Endothelial cell of umbilical vein (primary cell): ENCODE measurements around the gene SOX8. TPM values are rescaled to one million over a fixed set of nuclear protein-coding genes. Genes with fewer than 3 reads are reported as not detected.

Source experiments
- BruUV-seq: library from RNA; stranded (reverse); fragments of 400-500 nt; replicated peaks from 2 replicates; lab custom pipeline; 2021; lab: Mats Ljungman, UMichigan
- CTCF ChIA-PET: fragments of 300-600, 350-600 bp; sonication (Branson Sonifier 250); formaldehyde crosslinking; loops from one replicate; lab custom pipeline; 2021; ENCODE audit warnings: antibody characterized with exemption, inconsistent platforms; lab: Charles Lee
- POLR2A ChIA-PET: fragments of 300-600, 350-600 bp; sonication (Branson Sonifier 250); formaldehyde crosslinking; loops from one replicate; lab custom pipeline; 2021; ENCODE audit warnings: antibody characterized with exemption, inconsistent platforms; lab: Charles Lee
- DNase-seq: peaks from one replicate; pipeline ENCODE4 v3.0.0-alpha.2; 2011; ENCODE audit warnings: low read depth, low spot score
- FAIRE-seq: peaks from 2 replicates; lab custom pipeline; 2011; peaks lifted over from hg19 to GRCh38; lab: Jason Lieb, UNC
- H2AFZ ChIP-seq: 2 replicates; pipeline ENCODE4 v1.6.0; 2012; ENCODE audit warnings: low read depth, low read length, control low read depth, inconsistent platforms
- H3K27ac ChIP-seq: 2 replicates; pipeline ENCODE4 v1.5.1; 2011; ENCODE audit warnings: low read depth, mild to moderate bottlenecking, control low read depth, low read length, moderate library complexity; ENCODE audit not compliant: insufficient read depth
- H3K27me3 ChIP-seq, 2 experiments: 2 replicates each; pipeline versions ENCODE4 v1.6.0 to v1.6.1; 2011; ENCODE audit warnings: low read length in 2 of 2, mixed read lengths in 1 of 2; ENCODE audit not compliant: control insufficient read depth in 2 of 2, insufficient read depth in 2 of 2
- H3K36me3 ChIP-seq, 2 experiments: 2 replicates in 1 of 2; 3 replicates in 1 of 2; pipeline ENCODE4 v1.5.1; 2011; ENCODE audit warnings: low read length in 2 of 2, mild to moderate bottlenecking in 1 of 2, moderate library complexity in 1 of 2; ENCODE audit not compliant: control insufficient read depth in 2 of 2, insufficient read depth in 2 of 2; ENCODE audit errors: extremely low read depth in 1 of 2
- H3K4me1 ChIP-seq: 3 replicates; pipeline ENCODE4 v1.5.1; 2011; ENCODE audit warnings: mild to moderate bottlenecking, low read length; ENCODE audit not compliant: control insufficient read depth, insufficient read depth; ENCODE audit errors: extremely low read depth
- H3K4me2 ChIP-seq: 2 replicates; pipeline ENCODE4 v1.6.1; 2011; ENCODE audit warnings: low read length, control low read depth, mixed read lengths; ENCODE audit not compliant: insufficient read depth
- H3K4me3 ChIP-seq, 3 experiments: fragments of 200-600 bp in 1 of 3; sonication (generic), shearing (Covaris generic) in 1 of 3; replicated peaks in 1 of 3; 2 replicates each; pipeline ENCODE4 v1.5.1; 2011 to 2016; ENCODE audit warnings: control low read depth in 3 of 3, low read length in 3 of 3, mild to moderate bottlenecking in 2 of 3, inconsistent platforms in 1 of 3, low read depth in 1 of 3, moderate library complexity in 1 of 3; ENCODE audit not compliant: insufficient read depth in 1 of 3
- H3K79me2 ChIP-seq: 2 replicates; pipeline ENCODE4 v1.6.0; 2012; ENCODE audit warnings: low read length, inconsistent platforms; ENCODE audit not compliant: control insufficient read depth, insufficient read depth
- H3K9ac ChIP-seq: replicated peaks from 2 replicates; pipeline ENCODE3; 2011; ENCODE audit warnings: low read length, control low read depth; ENCODE audit not compliant: insufficient read depth; ENCODE audit errors: extremely low read depth
- H3K9me1 ChIP-seq: replicated peaks from 3 replicates; pipeline ENCODE4 v1.6.0; 2011; ENCODE audit warnings: mild to moderate bottlenecking, low read length; ENCODE audit not compliant: control insufficient read depth, insufficient read depth; ENCODE audit errors: extremely low read depth
- H3K9me3 ChIP-seq: replicated peaks from 2 replicates; pipeline ENCODE4 v1.5.1; 2012; ENCODE audit warnings: low read length, inconsistent platforms; ENCODE audit not compliant: control insufficient read depth, insufficient read depth
- H4K20me1 ChIP-seq: replicated peaks from 2 replicates; pipeline ENCODE3; 2011; ENCODE audit warnings: mild to moderate bottlenecking, low read length; ENCODE audit not compliant: control insufficient read depth, insufficient read depth; ENCODE audit errors: extremely low read depth
- CTCF ChIP-seq, 2 donors: IDR thresholded peaks; 1 replicate in 1 of 2; 2 replicates in 1 of 2; pipeline ENCODE4 v1.5.1; 2011; ENCODE audit warnings: low read length in 2 of 2, mild to moderate bottlenecking in 2 of 2, moderate library complexity in 2 of 2, control low read depth in 1 of 2, inconsistent platforms in 1 of 2, low read depth in 1 of 2; ENCODE audit not compliant: insufficient read depth in 1 of 2; ENCODE audit errors: extremely low read depth in 1 of 2
- EZH2 ChIP-seq: IDR thresholded peaks from 2 replicates; pipeline ENCODE4 v1.6.1; 2012; ENCODE audit warnings: borderline replicate concordance, low read depth, mild to moderate bottlenecking, moderate library complexity, low read length, inconsistent platforms; ENCODE audit not compliant: severe bottlenecking
- FOS ChIP-seq: IDR thresholded peaks from 2 replicates; pipeline ENCODE4 v1.6.1; 2011; ENCODE audit warnings: mild to moderate bottlenecking, low read length, moderate library complexity, borderline replicate concordance; ENCODE audit not compliant: insufficient read depth
- GATA2 ChIP-seq: IDR thresholded peaks from 2 replicates; pipeline ENCODE4 v1.7.0; 2011; ENCODE audit warnings: low read depth, mild to moderate bottlenecking, moderate library complexity, mixed read lengths, low read length; ENCODE audit not compliant: insufficient read length, insufficient read depth
- JUN ChIP-seq: IDR thresholded peaks from 2 replicates; pipeline ENCODE4 v1.6.1; 2011; ENCODE audit warnings: borderline replicate concordance, low read depth; ENCODE audit not compliant: insufficient read length, insufficient read depth
- MAX ChIP-seq: IDR thresholded peaks from 2 replicates; pipeline ENCODE4 v1.6.1; 2011; ENCODE audit not compliant: insufficient read depth, insufficient read length
- MYC ChIP-seq: IDR thresholded peaks from one replicate; pipeline ENCODE4 v1.6.1; 2011; ENCODE audit warnings: mild to moderate bottlenecking, low read depth, low read length
- POLR2A ChIP-seq: IDR thresholded peaks from 2 replicates; pipeline ENCODE4 v1.6.1; 2012; ENCODE audit warnings: low read depth, mild to moderate bottlenecking, control low read depth, low read length
- POLR2AphosphoS5 ChIP-seq: IDR thresholded peaks from 2 replicates; pipeline ENCODE4 v1.6.1; 2012; ENCODE audit warnings: low read depth, mild to moderate bottlenecking, control low read depth, low read length, moderate library complexity; ENCODE audit not compliant: insufficient read depth
- dilution Hi-C: fragments of 300-500 bp; cut with MboI; formaldehyde crosslinking; loops from one replicate; pipeline ENCODE4 v1.15.0; 2019; ENCODE audit warnings: low sequenced_read_pairs; ENCODE audit not compliant: extremely low pct_ligation_motif_present
- intact Hi-C: fragments of 100-400 bp; cut with micrococcal nuclease; formaldehyde crosslinking; loops from one replicate; pipeline ENCODE4 v1.10.0; 2022
- polyA plus RNA-seq, 4 experiments: library from polyadenylated mRNA; depleted of rRNA in 3 of 4; stranded (reverse) in 3 of 4; unstranded in 1 of 4; fragments of >200 nt; gene quantifications; 2 replicates each; pipeline versions ENCODE4 v1.2.1 to v1.2.3, GENCODE V29; 2011 to 2012; ENCODE audit warnings: missing spikeins in 1 of 4
- total RNA-seq: library from RNA; stranded (reverse); gene quantifications from 2 replicates; pipeline ENCODE4 v1.2.3, GENCODE V29; 2021

The SOX8 gene
- total and polyA plus RNA-seq, 2 donors (not counting 3 experiments of a cell fraction or from before 2014, with no cell fraction given): 0.52 to 0.53 TPM

- no peak overlapping the region for H3K27ac ChIP-seq
- no peak overlapping the region for H3K9ac ChIP-seq
- no peaks in the 10 kb centered on the region for H3K9me1 ChIP-seq
- intact Hi-C loops (no loop called here), dilution Hi-C loops (no loop called here)
- POLR2A ChIA-PET: no interaction called here
- TF ChIP-seq EZH2: no peak
- TF ChIP-seq POLR2A: no peak
- TF ChIP-seq JUN: no peak
- TF ChIP-seq MAX: no peak
- TF ChIP-seq FOS: no peak
- TF ChIP-seq POLR2AphosphoS5: no peak
- no peak for TF ChIP-seq CTCF (IDR thresholded peaks at IDR 0.05; ENCODE audit: extremely low read depth in 1 of 2, insufficient read depth in 1 of 2, low read depth in 1 of 2, low read length in 2 of 2)
- no peak for TF ChIP-seq GATA2
- no peak for TF ChIP-seq MYC
- FAIRE-seq (no peak), DNase-seq (no peak)
- H4K20me1 ChIP-seq: no peaks in the 10 kb centered on the region
- H3K4me3 ChIP-seq: no peak overlapping the region
- H3K36me3 ChIP-seq: no peaks in the 10 kb centered on the region
- H3K79me2 ChIP-seq: no peaks in the 10 kb centered on the region
- no peaks in the 10 kb centered on the region for H3K9me3 ChIP-seq
- no peak overlapping the region for H3K4me2 ChIP-seq
- H2AFZ ChIP-seq: no peak overlapping the region
- no TSS peak for BruUV-seq
- peaks cover 31% of the 10 kb centered on the region for H3K4me1 ChIP-seq
- CTCF ChIA-PET: interaction anchor here (0.8 to 2.7 kb wide), 2 partner anchors 21 to 31 kb away, joined by 3 to 13 read pairs; partner anchors contain the start of gene SOX8
- H3K27me3 ChIP-seq: no peaks in the 10 kb centered on the region
These were observed 19.0 kb downstream of the SOX8 start for GRCh38 chr16:1000608-1001007.
